HG03097 (cell line): ENCODE measurements around the gene FAM50A.
"Not testable (repeated sequence)": the region's sequence is repeated elsewhere in the genome, so short reads cannot be mapped to it uniquely, and the experiment has no call there.

Source experiments
- ATAC-seq: cut with Tn5 transposase; IDR thresholded peaks from one replicate; pipeline ENCODE4 v1.9.1; 2021; ENCODE audit not compliant: unreplicated experiment, low FRiP score

The FAM50A gene

DNA sequence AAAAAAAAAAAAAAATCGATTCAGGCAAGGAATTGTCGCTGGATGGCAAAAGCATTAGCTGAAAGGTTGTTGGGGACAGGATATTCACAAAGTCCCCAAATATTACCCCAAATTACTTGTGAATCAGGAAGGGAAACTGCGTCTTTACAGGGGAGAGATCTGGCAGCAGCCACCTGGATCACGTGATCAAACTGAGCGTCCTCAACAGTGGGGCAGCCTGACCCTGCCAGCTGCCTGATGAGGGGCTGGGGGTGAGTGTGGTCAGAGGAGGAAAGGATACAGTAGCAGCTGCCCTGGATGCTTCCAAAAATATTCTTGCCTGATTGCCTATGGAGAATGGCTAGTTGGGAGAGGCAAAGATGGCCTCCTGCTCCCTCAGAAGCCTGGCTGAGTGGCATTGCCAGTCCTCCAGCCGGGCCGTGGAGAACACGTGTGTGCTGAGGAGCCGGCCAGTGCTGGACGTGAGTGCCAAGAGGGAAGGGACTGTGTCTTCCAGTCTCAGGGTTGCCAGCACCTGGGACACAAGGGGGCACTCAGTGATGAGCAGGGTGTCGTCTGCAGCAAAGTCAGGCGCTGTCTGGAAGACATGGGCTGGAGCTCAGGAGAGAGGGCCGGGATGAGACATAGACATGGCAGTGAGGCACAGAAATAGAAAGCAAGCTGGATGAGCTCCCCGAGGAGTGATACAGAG, 38.1 kb downstream of the FAM50A start:
- no peak for ATAC-seq

- ATAC-seq: no peak
Observed at GRCh38 chrX:154482786-154483185, 38.8 kb downstream of the FAM50A start.

DNA sequence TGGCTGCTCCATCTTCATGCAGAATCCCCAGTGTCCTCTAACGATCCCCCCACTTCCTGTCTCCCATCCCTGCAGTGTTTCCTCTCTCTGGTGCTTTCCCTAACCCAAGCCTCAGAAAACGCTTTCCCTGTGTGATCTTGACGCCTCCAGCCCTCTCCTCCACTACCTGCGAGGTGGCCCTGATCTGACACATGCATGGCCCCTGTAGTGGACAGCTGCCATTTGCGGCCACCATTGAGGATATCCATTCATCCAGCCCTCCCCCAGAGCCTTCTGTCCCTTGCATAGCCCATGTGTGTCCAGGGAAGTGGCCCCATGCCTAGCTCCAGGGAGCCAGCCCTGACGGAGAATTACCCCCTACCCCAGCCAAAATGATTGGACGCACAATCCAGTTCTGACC, 39.4 kb downstream of the FAM50A start:
- no peak for ATAC-seq

GRCh38 chrX:154484255-154485149, 40.6 kb downstream of the FAM50A start:
- ATAC-seq: no peak

GRCh38 chrX:154485150-154486051, 41.5 kb downstream of the FAM50A start:
- no peak for ATAC-seq

DNA sequence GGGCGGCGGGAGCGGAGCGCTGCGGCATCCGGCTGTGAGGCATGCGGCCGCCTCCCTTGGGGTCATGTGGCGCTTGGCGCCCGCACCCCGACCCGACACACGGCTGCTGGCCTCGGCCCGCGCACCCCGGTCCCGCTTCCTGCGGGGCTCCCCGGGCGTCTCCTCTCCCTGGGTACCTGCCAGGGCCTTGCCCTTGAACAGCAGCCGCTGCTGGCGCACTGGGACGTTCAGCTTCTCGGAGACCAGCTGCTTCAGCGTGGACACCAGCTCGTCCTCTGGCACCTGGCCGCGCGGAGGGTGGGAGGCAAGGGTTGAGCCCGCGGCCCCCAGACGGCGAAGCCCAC, 42.1 kb downstream of the FAM50A start:
- ATAC-seq: no peak

DNA sequence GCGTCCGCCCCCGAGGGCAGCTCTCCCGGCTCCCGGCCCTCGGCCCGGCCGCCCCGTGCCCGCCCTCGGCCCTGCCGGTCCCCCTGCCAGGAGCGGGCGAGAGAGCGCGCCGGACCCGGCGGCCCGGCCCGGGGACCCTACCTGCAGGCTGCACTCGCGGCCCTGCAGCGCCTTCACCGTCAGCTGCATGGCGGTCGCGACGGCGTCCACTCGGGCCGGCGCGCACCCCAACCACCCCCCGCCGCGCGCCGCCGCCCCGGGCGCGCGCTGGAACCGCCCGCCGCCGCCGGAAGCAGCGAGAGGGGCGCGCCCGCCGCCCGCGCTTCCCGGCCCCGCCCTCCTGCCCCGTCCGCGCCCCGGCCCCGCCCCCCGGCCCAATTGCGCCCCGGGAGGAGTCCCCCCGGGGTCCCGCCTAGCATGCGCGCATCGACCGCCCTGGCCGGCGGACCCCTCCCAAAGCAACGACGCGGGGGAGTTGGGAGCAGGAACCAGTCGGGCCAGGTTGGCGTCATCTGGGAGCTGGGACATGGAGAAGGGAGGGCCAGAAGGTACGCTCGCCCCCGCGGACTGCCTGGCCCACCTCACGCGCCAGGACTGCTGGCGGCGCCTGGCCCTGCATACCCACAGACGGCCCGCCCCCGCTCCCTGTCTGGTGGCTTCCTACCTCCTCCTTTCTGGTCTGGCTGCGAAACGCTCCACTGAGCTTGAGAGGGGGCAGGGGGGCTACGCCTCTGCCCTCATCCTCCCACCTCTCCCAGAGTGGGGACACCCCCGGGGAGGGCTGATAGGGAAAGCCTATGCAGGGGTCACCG, 42.7 kb downstream of the FAM50A start, which contains the start of gene UBL4A:
UBL4A (minus strand) TSS at position 220 of the 812 bp plus-strand sequence; CDS start at position 189, 31 bp downstream.
- no peak for ATAC-seq

GRCh38 chrX:154487518-154488290, 43.8 kb downstream of the FAM50A start:
- ATAC-seq: no peak

GRCh38 chrX:154488336-154489075, 44.6 kb downstream of the FAM50A start:
- no peak for ATAC-seq

- no peak for ATAC-seq
Observed at GRCh38 chrX:154489182-154489581, 45.2 kb downstream of the FAM50A start.

DNA sequence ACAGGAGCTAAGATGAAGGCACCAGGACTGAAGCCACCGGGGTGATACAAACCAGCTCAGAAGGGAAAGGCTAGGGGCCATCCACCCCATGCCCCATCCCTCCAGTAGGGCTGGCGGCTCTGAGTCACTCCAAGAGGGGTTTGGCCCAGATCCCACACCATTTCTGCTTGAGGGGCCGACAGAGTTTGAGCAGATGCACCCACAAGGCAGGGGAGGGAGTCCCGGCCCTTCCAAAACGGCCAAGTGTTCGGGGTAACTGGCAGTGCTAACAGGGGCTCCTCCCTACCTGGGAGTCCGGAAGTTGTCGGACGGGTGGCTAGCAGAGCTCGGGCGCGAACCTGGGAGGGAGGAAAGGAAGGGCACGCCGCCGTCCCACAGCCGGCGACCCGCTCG, 46.1 kb downstream of the FAM50A start:
- ATAC-seq: no peak

GRCh38 chrX:154490414-154491083, 46.6 kb downstream of the FAM50A start, which contains the start of gene SLC10A3:
SLC10A3 (minus strand) TSS chrX:154490629; CDS start chrX:154488940, 1,689 bp downstream.
- ATAC-seq: peak; percentile 65

DNA sequence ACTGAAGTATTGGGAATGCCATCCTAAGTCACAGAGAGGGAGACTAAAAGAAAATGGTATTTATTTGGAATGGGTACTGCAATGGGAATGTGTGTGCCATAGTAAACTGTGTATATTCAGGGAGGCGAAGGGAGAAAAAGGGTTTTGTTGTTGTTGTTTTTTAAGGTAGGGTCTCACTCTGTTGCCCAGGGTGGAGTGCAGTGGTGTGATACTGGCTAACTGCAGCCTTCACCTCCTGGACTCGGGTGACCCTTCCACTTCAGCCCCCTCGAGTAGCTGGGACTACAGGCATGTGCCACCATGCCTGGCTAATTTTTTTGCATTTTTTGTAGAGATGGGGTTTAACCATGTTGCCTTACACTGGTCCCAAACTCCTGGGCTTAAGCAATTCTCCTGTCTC, 50.8 kb downstream of the FAM50A start:
- ATAC-seq: no peak

- ATAC-seq: no peak
Observed at GRCh38 chrX:154495472-154495922, 51.6 kb downstream of the FAM50A start.

GRCh38 chrX:154496591-154497137, 52.7 kb downstream of the FAM50A start:
- ATAC-seq: not testable (repeated sequence)
